ENCODE results near the gene CAD. TPM values are rescaled to one million over a fixed set of nuclear protein-coding genes. Genes with fewer than 3 reads are reported as not detected.
"Not testable (repeated sequence)": the region's sequence is repeated elsewhere in the genome, so short reads cannot be mapped to it uniquely, and the experiment has no call there.

The CAD gene
- total RNA-seq, 4 donors from 2014 or later = 5.9 to 47.2 (median 31.3) TPM

DNA sequence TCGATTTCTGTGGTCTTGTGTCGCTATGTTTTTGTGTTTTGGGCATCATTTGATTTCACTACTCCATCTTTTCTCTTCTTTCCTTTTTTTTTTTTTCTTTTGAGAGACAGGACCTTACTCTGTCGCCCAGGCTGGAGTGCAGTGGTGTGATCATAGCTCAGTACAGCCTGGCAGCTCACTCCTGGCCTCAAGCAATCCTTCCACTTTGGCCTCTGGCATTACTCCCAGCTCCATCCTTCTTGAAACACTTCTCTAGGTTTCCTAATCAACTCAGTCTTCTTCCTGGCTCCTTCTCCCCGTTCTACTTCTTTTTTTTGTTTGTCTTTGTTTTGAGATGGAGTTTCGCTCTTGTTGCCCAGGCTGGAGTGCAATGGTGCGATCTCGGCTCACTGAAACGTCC, 41.8 kb upstream of the CAD start:
- no peak overlapping the region for H3K4me3 ChIP-seq
- TF ChIP-seq, protein P1, sequence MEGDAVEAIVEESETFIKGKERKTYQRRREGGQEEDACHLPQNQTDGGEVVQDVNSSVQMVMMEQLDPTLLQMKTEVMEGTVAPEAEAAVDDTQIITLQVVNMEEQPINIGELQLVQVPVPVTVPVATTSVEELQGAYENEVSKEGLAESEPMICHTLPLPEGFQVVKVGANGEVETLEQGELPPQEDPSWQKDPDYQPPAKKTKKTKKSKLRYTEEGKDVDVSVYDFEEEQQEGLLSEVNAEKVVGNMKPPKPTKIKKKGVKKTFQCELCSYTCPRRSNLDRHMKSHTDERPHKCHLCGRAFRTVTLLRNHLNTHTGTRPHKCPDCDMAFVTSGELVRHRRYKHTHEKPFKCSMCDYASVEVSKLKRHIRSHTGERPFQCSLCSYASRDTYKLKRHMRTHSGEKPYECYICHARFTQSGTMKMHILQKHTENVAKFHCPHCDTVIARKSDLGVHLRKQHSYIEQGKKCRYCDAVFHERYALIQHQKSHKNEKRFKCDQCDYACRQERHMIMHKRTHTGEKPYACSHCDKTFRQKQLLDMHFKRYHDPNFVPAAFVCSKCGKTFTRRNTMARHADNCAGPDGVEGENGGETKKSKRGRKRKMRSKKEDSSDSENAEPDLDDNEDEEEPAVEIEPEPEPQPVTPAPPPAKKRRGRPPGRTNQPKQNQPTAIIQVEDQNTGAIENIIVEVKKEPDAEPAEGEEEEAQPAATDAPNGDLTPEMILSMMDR (IDR thresholded peaks at IDR 0.05) = no peak
- no peak for TF ChIP-seq POLR2A (IDR thresholded peaks at IDR 0.05)
- intact Hi-C loops (cut with DNase I; ENCODE audit: low total_unique reads) = no loop called here
- H3K9me3 ChIP-seq = no peaks in the 10 kb centered on the region
- H3K4me1 ChIP-seq = no peaks in the 10 kb centered on the region
- DNase-seq = no peak
- H3K27me3 ChIP-seq = no peaks in the 10 kb centered on the region
- no peak overlapping the region for H3K27ac ChIP-seq
- no peaks in the 10 kb centered on the region for H3K36me3 ChIP-seq

DNA sequence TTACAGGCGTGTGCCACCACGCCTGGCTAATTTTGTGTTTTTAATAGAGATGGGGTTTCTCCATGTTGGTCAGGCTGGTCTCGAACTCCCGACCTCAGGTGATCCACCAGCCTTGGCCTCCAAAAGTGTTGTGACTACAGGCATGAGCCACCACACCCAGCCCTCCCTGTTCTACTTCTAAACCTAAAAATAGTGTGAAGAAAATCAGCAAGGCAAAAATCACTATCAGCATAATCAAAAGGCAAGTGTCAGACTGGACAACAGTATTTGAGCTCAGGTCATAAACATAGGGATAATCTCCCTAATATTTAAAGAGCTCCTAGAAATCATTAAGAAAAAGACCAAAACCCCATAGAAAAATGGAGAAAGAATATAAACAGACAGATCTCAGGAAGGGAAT, 41.4 kb upstream of the CAD start:
- intact Hi-C loops (cut with DNase I; ENCODE audit: low total_unique reads); H3K27me3 ChIP-seq; H3K9me3 ChIP-seq; H3K4me1 ChIP-seq; H3K4me3 ChIP-seq; DNase-seq; H3K27ac ChIP-seq; H3K36me3 ChIP-seq: not testable (repeated sequence)

GRCh38 chr2:27177441-27178351, 39.5 kb upstream of the CAD start:
- no peak overlapping the region for H3K27ac ChIP-seq
- intact Hi-C loops (cut with DNase I; ENCODE audit: low total_unique reads) = no loop called here
- H3K36me3 ChIP-seq = no peaks in the 10 kb centered on the region
- no peaks in the 10 kb centered on the region for H3K9me3 ChIP-seq
- no peaks in the 10 kb centered on the region for H3K27me3 ChIP-seq
- no peak for TF ChIP-seq POLR2A (IDR thresholded peaks at IDR 0.05)
- TF ChIP-seq, protein P1 (IDR thresholded peaks at IDR 0.05) = no peak
- DNase-seq = no peak
- no peak overlapping the region for H3K4me3 ChIP-seq
- H3K4me1 ChIP-seq = no peaks in the 10 kb centered on the region

- no peak for TF ChIP-seq POLR2A (IDR thresholded peaks at IDR 0.05)
- TF ChIP-seq, protein P1 (IDR thresholded peaks at IDR 0.05) = no peak
- no peaks in the 10 kb centered on the region for H3K4me1 ChIP-seq
- no peaks in the 10 kb centered on the region for H3K36me3 ChIP-seq
- no peaks in the 10 kb centered on the region for H3K9me3 ChIP-seq
- H3K27me3 ChIP-seq = no peaks in the 10 kb centered on the region
- intact Hi-C loops (cut with DNase I; ENCODE audit: low total_unique reads) = no loop called here
- DNase-seq = no peak
- H3K4me3 ChIP-seq = no peak overlapping the region
- no peak overlapping the region for H3K27ac ChIP-seq
Measured at GRCh38 chr2:27178469-27178868, 38.7 kb upstream of the CAD start.

DNA sequence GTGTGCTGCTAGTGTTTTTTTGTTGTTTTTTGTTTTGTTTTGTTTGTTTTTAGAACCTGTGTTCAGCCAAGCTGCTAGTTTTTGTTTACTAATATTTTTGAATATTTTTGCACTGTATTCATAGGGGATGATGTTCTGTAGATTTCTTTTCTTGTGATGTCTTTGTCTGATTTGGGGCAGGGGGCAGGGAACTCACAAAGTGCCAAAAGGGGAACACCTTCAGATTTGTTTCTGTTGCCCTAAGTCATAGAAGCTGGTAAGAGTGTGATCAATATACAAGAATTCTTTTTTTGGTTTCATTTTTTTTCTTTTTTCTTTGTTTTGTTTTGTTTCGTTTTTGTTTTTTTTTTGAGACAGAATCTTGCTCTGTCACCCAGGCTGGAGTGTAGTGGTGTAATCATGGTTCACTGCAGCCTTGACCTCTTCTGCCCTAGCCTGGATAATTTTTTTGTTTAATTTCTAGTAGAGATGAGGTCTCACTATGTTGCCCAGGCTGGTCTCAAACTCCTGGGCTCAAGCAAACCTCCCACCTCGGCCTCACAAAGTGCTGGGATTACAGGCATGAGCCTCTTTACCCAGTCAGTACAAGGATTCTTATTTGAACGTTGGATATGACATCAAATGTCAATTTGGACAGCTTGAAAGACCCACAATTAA, 37.7 kb upstream of the CAD start:
- DNase-seq = no peak
- intact Hi-C loops (cut with DNase I; ENCODE audit: low total_unique reads) = no loop called here
- H3K36me3 ChIP-seq = no peaks in the 10 kb centered on the region
- no peaks in the 10 kb centered on the region for H3K4me1 ChIP-seq
- TF ChIP-seq, protein P1 (IDR thresholded peaks at IDR 0.05) = no peak
- TF ChIP-seq POLR2A (IDR thresholded peaks at IDR 0.05) = no peak
- no peak overlapping the region for H3K27ac ChIP-seq
- no peaks in the 10 kb centered on the region for H3K27me3 ChIP-seq
- no peaks in the 10 kb centered on the region for H3K9me3 ChIP-seq
- no peak overlapping the region for H3K4me3 ChIP-seq

Measured in uterus (tissue), 4 donors.